Nephron progenitor cell (in vitro differentiated cells): Measurements from ENCODE around the gene UBE2G2.

Source experiments
- DNase-seq: peaks from one replicate; pipeline ENCODE4 v3.0.0; 2021
- H3K27ac Mint-ChIP-seq: 2 replicates; pipeline ENCODE4 v1.8.0; 2021; ENCODE audit warnings: mild to moderate bottlenecking, moderate library complexity, mixed read lengths
- H3K27me3 Mint-ChIP-seq: 2 replicates; pipeline ENCODE4 v1.8.0; 2021; ENCODE audit warnings: mild to moderate bottlenecking, low read depth, mixed read lengths; ENCODE audit not compliant: poor library complexity
- H3K36me3 Mint-ChIP-seq: 2 replicates; pipeline ENCODE4 v1.8.0; 2021; ENCODE audit warnings: low read depth, mixed read lengths
- H3K4me1 Mint-ChIP-seq: 2 replicates; pipeline ENCODE4 v1.8.0; 2021; ENCODE audit warnings: mixed read lengths
- H3K4me3 Mint-ChIP-seq: 2 replicates; pipeline ENCODE4 v1.8.0; 2021; ENCODE audit warnings: mild to moderate bottlenecking, moderate library complexity, mixed read lengths
- H3K9me3 Mint-ChIP-seq: 2 replicates; pipeline ENCODE4 v1.8.0; 2021; ENCODE audit warnings: mild to moderate bottlenecking, moderate library complexity, mixed read lengths
- CTCF ChIP-seq: fragments of 200-600 bp; sonication (generic); IDR thresholded peaks from 2 replicates; pipeline ENCODE4 v1.5.0; 2021; ENCODE audit warnings: antibody characterized with exemption

Gene UBE2G2

DNA sequence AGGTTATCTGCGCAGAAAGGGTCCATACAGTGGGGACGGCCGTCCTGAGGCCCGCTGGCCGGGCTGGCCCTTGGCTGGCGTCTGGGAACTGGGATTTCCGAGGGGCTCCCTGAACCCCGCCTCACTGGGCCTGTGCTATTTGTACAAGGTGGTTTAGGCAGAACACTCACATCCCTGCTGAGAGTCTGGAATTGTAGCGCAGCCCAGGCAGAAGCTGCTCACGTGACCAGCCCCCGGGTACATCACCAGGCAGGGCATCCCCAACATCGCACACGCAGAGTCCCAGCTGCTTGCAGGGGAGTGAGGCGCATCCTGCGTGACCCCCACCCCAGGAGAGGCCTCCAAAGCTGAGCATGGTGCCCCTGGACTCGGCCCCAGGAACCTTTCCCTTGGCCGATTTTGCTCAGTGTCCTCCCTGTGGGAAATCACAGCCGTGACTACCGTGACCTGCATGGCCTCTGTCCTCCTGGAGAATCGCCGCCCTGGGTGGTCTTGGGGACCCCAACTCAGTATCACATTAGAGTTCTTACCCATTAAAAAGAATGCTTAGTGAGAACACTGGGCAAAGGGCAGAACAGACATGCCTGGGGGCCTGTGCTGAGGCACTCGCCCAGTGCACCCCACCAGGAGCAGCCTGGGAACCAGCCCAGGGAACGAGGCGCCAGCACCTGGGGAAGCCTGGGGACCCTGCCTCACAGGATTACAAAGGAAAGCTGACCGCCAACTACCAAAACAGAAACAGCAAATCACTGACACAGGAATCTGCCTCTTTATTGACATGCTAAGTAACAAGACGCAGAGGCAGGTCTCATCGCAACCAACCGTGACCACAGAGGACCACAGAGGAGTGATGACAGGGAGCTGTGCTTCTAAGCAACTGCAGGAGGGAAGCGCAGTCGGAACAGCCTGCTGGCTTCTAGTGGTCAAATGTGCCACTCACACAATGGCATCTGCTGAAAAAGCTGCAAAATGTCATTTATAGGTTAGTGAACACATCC is 33.5 kb downstream of the UBE2G2 start:
- Mint-ChIP-seq H3K36me3 (peaks cover 31% of the 10 kb centered on the region), H3K4me3 (no peak overlapping the region)
- DNase-seq: no peak

GRCh38 chr21:44766818-44767354 is 34.7 kb downstream of the UBE2G2 start:
- no peak for TF ChIP-seq CTCF
- H3K27ac Mint-ChIP-seq: no peak overlapping the region
- H3K9me3 Mint-ChIP-seq: no peaks in the 10 kb centered on the region
- H3K4me3 Mint-ChIP-seq: no peak overlapping the region
- H3K36me3 Mint-ChIP-seq: peaks cover 25% of the 10 kb centered on the region
- no peak for DNase-seq
- H3K27me3 Mint-ChIP-seq: no peaks in the 10 kb centered on the region
- H3K4me1 Mint-ChIP-seq: peaks cover 53% of the 10 kb centered on the region

More for the DNA sequence above, 33.5 kb downstream of the UBE2G2 start:
- H3K27ac Mint-ChIP-seq: peak overlapping the region; percentile 85
- TF ChIP-seq CTCF: no peak
- H3K27me3 Mint-ChIP-seq: no peaks in the 10 kb centered on the region
- peaks cover 65% of the 10 kb centered on the region for H3K4me1 Mint-ChIP-seq
- H3K9me3 Mint-ChIP-seq: no peaks in the 10 kb centered on the region

DNA sequence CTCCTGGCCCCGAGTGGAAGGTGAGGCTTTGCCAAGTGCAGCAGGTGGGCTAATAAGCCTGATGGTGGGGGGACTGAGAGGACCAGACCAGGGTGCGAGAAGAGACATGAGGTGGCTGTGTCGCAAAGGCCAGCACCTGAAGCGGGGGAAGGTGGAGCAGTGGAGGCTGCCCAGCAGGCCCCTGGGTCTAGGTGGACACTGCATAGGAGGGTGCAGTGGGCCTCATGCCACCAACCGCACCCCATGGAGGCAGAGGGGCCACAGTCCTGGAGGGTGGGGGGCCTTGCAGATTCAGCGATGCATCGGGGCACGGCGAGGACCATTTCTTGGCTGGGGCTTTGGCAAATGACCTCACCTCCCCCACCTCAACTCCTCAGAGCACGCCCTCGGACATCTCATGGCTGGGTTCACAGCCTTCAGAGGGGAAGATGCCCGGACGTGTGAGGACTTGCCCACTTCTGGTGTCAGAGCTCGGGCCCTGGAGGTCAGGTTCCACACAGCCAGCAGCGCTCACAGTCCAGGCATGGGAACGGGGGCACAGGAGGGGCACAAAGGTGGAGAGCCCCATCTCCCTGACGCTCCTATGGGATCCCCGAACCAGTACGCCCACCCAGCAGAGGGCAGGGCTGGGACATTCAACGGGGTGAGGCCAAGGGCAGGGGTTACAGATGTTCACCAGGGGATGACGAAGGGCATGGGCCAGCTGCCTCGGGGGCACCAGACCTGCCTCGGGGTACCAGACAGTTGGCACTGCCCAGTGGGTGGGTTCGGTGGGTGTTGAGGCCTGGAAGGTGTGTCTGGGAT is 35.4 kb downstream of the UBE2G2 start:
- Mint-ChIP-seq H3K9me3 (no peaks in the 10 kb centered on the region), H3K4me1 (peaks cover 54% of the 10 kb centered on the region), H3K27me3 (no peaks in the 10 kb centered on the region), H3K4me3 (no peak overlapping the region), H3K27ac (no peak overlapping the region), H3K36me3 (peaks cover 23% of the 10 kb centered on the region)
- TF ChIP-seq CTCF: no peak
- DNase-seq: no peak

DNA sequence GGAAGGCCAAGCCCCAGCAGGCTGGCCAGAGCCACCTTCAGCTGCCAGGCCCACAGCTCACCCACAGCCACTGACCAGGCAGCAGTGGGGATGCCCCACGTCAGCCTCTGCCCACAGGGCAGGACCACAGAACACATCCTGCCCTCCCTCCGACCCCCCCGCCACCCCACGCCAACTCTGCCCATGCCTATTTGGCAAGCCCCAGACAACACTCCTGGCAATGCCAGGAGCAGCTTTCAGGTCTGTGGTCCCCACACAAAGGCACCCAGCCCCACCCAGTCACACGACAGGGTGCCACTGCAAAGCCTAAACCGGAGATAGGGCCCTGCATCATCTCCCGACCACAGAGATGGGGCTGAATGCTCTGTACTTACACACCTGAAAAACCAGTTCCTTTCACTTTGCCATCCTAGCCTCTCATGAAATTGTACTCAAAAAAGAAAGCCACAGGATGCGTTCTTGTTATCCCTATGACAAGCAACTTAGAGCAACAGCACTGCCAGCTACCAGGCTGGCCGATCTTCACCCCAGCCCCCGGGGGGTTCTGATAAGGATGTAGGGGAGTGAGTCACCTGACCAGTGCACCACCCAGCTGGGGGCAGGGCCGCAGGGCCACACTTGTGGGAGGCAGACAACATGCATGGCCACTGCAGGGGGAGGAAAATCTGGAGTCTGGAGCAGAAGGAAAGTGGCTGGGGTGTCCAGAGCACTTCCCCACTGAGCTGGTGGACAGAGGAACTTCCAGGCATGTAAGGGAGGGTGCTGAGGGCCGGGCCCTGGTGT is 36.2 kb downstream of the UBE2G2 start:
- Mint-ChIP-seq H3K4me1 (peaks cover 56% of the 10 kb centered on the region), H3K4me3 (no peak overlapping the region), H3K27me3 (no peaks in the 10 kb centered on the region), H3K9me3 (no peaks in the 10 kb centered on the region), H3K36me3 (peaks cover 15% of the 10 kb centered on the region), H3K27ac (no peak overlapping the region)
- no peak for DNase-seq
- no peak for TF ChIP-seq CTCF

DNA sequence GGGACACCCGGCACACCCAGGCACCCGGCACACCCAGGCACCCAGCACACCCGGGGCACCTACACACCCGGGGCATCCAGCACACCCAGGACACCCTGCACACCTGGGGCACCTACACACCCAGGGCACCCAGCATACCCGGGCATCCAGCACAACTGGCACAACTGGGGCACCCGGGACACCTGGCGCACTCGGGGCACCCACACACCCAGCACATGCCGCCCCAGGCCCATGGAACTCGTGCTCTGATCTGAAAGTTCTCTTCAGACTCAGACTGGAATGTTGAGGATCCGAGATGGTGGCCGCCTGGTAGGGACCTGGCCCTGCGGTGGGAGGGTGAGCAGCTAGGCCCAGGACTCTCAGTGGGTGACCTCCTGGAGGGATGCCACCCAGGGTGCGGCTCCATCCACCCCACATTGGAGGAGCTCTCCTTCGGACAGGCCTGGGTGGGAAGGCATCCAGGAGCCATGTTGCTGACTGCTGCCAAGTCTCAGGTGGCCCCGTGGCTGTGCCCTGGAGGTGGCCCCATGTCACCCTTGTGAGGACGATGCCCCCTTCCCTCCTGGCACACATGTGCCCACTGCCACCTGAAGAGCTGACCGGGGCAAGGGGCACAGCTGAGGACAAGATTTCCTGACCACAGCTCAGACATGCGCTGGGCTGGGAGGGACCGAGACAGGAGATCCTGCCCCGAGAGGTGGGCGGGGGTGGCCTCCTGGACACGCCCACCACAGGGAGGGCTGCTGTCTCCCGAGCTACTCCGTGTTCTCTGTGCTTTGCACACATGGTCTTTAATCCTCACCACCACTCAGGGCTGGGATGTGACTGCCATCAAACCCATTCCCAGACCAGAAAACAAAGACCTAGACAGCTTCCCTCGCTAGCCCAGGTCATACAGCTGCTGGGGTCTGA is 37.0 kb downstream of the UBE2G2 start:
- Mint-ChIP-seq H3K4me3 (no peak overlapping the region), H3K9me3 (no peaks in the 10 kb centered on the region), H3K27me3 (peaks cover 6% of the 10 kb centered on the region), H3K27ac (no peak overlapping the region), H3K36me3 (peaks cover 6% of the 10 kb centered on the region), H3K4me1 (peaks cover 58% of the 10 kb centered on the region)
- TF ChIP-seq CTCF: no peak
- DNase-seq: no peak
